CD4-positive, alpha-beta T cell treated with Interleukin-6 for 4 hours (primary cell): ENCODE results near the gene PACSIN3.
"Not testable (repeated sequence)": the region's sequence is repeated elsewhere in the genome, so short reads cannot be mapped to it uniquely, and the experiment has no call there.

Experiments used
- DNase-seq: peaks from one replicate; pipeline ENCODE4 v3.0.0-alpha.2; 2020; ENCODE audit warnings: mixed read lengths

Gene PACSIN3

GRCh38 chr11:47191137-47191536 lies 4.9 kb upstream of the PACSIN3 start:
- DNase-seq = not testable (repeated sequence)

- no peak for DNase-seq
Observed at GRCh38 chr11:47189100-47189834, 3.0 kb upstream of the PACSIN3 start.

- no peak for DNase-seq
Observed at GRCh38 chr11:47188259-47188658, 2.0 kb upstream of the PACSIN3 start.

- no peak for DNase-seq
Observed at GRCh38 chr11:47187723-47188122, 1.5 kb upstream of the PACSIN3 start.

- peak; percentile 64 for DNase-seq
Observed at GRCh38 chr11:47186700-47187695, 764 bp upstream of the PACSIN3 start.

- no peak for DNase-seq
Observed at GRCh38 chr11:47185305-47186075, 744 bp downstream of the PACSIN3 start.

- no peak for DNase-seq
Observed at GRCh38 chr11:47184711-47185304, 1.4 kb downstream of the PACSIN3 start.

- DNase-seq = no peak
Observed at GRCh38 chr11:47183969-47184368, 2.3 kb downstream of the PACSIN3 start.

- DNase-seq = no peak
Observed at GRCh38 chr11:47183031-47183856, 3.0 kb downstream of the PACSIN3 start.

- DNase-seq = no peak
Observed at GRCh38 chr11:47182380-47182779, 3.9 kb downstream of the PACSIN3 start.

GRCh38 chr11:47181271-47181670 lies 5.0 kb downstream of the PACSIN3 start:
- DNase-seq = no peak

- DNase-seq = no peak
Observed at GRCh38 chr11:47180006-47180787, 6.0 kb downstream of the PACSIN3 start.

GRCh38 chr11:47179655-47179991 lies 6.6 kb downstream of the PACSIN3 start:
- DNase-seq = peak; percentile 50

- no peak for DNase-seq
Observed at GRCh38 chr11:47178737-47179654, 7.2 kb downstream of the PACSIN3 start.

GRCh38 chr11:47178316-47178715 lies 7.9 kb downstream of the PACSIN3 start:
- DNase-seq = no peak

GRCh38 chr11:47177846-47178245 lies 8.4 kb downstream of the PACSIN3 start:
- DNase-seq = no peak

GRCh38 chr11:47177229-47177845 lies 8.9 kb downstream of the PACSIN3 start:
- DNase-seq = peak; percentile 77

GRCh38 chr11:47176328-47177228 lies 9.7 kb downstream of the PACSIN3 start, which contains the start of gene ARFGAP2:
Gene ARFGAP2 (minus strand): TSS chr11:47176879. CDS start chr11:47176853, 26 bp downstream.
- DNase-seq = peak; percentile 97
